Tongue (tissue), 2 donors: ENCODE data around the gene TLDC2. TPM values are rescaled to one million over a fixed set of nuclear protein-coding genes. Genes with fewer than 3 reads are reported as not detected.
"Not testable (repeated sequence)": the region's sequence is repeated elsewhere in the genome, so short reads cannot be mapped to it uniquely, and the experiment has no call there.

ENCODE experiments used
- DNase-seq: peaks from one replicate; pipeline ENCODE4 v3.0.0-alpha.2; 2015
- total RNA-seq: library from RNA; depleted of rRNA; stranded (reverse); fragments of >200 nt; gene quantifications from one replicate; pipeline ENCODE4 v1.2.3, GENCODE V29; 2014

Gene TLDC2
- 0.21 TPM for total RNA-seq

- no peak for DNase-seq
Measured at GRCh38 chr20:36875702-36876472, at the start of gene TLDC2. Gene TLDC2, plus strand, starts transcription at chr20:36876138. Its CDS starts 37 bp downstream, at chr20:36876175.

- no peak for DNase-seq
Measured at GRCh38 chr20:36826554-36827244, 49.2 kb upstream of the TLDC2 start.

GRCh38 chr20:36827541-36828279, 48.2 kb upstream of the TLDC2 start:
- DNase-seq = no peak

- DNase-seq = no peak
Measured at GRCh38 chr20:36830791-36831691, 44.9 kb upstream of the TLDC2 start.

- no peak for DNase-seq
Measured at GRCh38 chr20:36832791-36833190, 43.1 kb upstream of the TLDC2 start.

GRCh38 chr20:36833275-36834020, 42.5 kb upstream of the TLDC2 start:
- DNase-seq = peak; percentile 81

- no peak for DNase-seq
Measured at GRCh38 chr20:36835025-36835424, 40.9 kb upstream of the TLDC2 start.

GRCh38 chr20:36835453-36836198, 40.3 kb upstream of the TLDC2 start:
- DNase-seq = peak; percentile 98

- DNase-seq = peak; percentile 45
Measured at GRCh38 chr20:36836591-36837269, 39.2 kb upstream of the TLDC2 start.

- DNase-seq = not testable (repeated sequence)
Measured at GRCh38 chr20:36838376-36838775, 37.6 kb upstream of the TLDC2 start.

- DNase-seq = no peak
Measured at GRCh38 chr20:36839150-36839549, 36.8 kb upstream of the TLDC2 start.

- DNase-seq = not testable (repeated sequence)
Measured at GRCh38 chr20:36841030-36841429, 34.9 kb upstream of the TLDC2 start.

GRCh38 chr20:36845288-36845971, 30.5 kb upstream of the TLDC2 start:
- DNase-seq = no peak

- DNase-seq = peak; percentile 64
Measured at GRCh38 chr20:36847009-36847709, 28.8 kb upstream of the TLDC2 start.

GRCh38 chr20:36847710-36848040, 28.3 kb upstream of the TLDC2 start:
- DNase-seq = no peak

- peak; percentile 79 for DNase-seq
Measured at GRCh38 chr20:36848078-36848660, 27.8 kb upstream of the TLDC2 start.

GRCh38 chr20:36848677-36849076, 27.3 kb upstream of the TLDC2 start:
- no peak for DNase-seq
